GM06990 (cell line): ENCODE data around the gene MEI1.

Source experiments
- DNase-seq: peaks from one replicate; pipeline ENCODE4 v3.0.0-alpha.2; 2011; ENCODE audit not compliant: insufficient read length; ENCODE audit errors: extremely low read depth
- H3K27me3 ChIP-seq: replicated peaks from 2 replicates; pipeline ENCODE4 v1.6.0; 2011; ENCODE audit warnings: low read length; ENCODE audit not compliant: control insufficient read depth, insufficient read depth
- H3K36me3 ChIP-seq: 2 replicates; pipeline ENCODE4 v1.5.1; 2011; ENCODE audit warnings: low read length; ENCODE audit not compliant: control insufficient read depth, insufficient read depth
- H3K4me3 ChIP-seq: replicated peaks from 2 replicates; pipeline ENCODE4 v1.5.1; 2011; ENCODE audit warnings: low read depth, mild to moderate bottlenecking, control low read depth, low read length
- CTCF ChIP-seq: IDR thresholded peaks from 2 replicates; pipeline ENCODE4 v1.5.1; 2011; ENCODE audit warnings: low read length, control low read depth, mild to moderate bottlenecking, inconsistent platforms; ENCODE audit not compliant: insufficient read depth, poor library complexity, severe bottlenecking

The MEI1 gene

GRCh38 chr22:41702763-41703162 lies 3.5 kb downstream of the MEI1 start:
- TF ChIP-seq CTCF = no peak
- DNase-seq = no peak

GRCh38 chr22:41709341-41709740 lies 10.0 kb downstream of the MEI1 start:
- TF ChIP-seq CTCF = no peak
- DNase-seq = no peak

More at GRCh38 chr22:41702763-41703162, 3.5 kb downstream of the MEI1 start:
- Histone ChIP-seq H3K36me3 (no peaks in the 10 kb centered on the region), H3K27me3 (no peaks in the 10 kb centered on the region), H3K4me3 (no peak overlapping the region)

GRCh38 chr22:41713004-41713403 lies 13.7 kb downstream of the MEI1 start:
- Histone ChIP-seq H3K4me3 (no peak overlapping the region), H3K27me3 (no peaks in the 10 kb centered on the region; the same call in 1 of the 2 replicates), H3K36me3 (no peaks in the 10 kb centered on the region)
- no peak for DNase-seq
- TF ChIP-seq CTCF = no peak

More at GRCh38 chr22:41709341-41709740, 10.0 kb downstream of the MEI1 start:
- H3K4me3 ChIP-seq = no peak overlapping the region
- no peaks in the 10 kb centered on the region for H3K27me3 ChIP-seq
- no peaks in the 10 kb centered on the region for H3K36me3 ChIP-seq

- no peak for DNase-seq
- no peaks in the 10 kb centered on the region for H3K27me3 ChIP-seq
- H3K36me3 ChIP-seq = no peaks in the 10 kb centered on the region
- H3K4me3 ChIP-seq = no peak overlapping the region
- no peak for TF ChIP-seq CTCF
Measured at GRCh38 chr22:41722496-41722895, 23.2 kb downstream of the MEI1 start.

GRCh38 chr22:41725510-41726110 lies 26.3 kb downstream of the MEI1 start:
- no peak for TF ChIP-seq CTCF
- DNase-seq = no peak
- no peaks in the 10 kb centered on the region for H3K36me3 ChIP-seq
- no peak overlapping the region for H3K4me3 ChIP-seq
- H3K27me3 ChIP-seq = no peaks in the 10 kb centered on the region

GRCh38 chr22:41731609-41732008 lies 32.3 kb downstream of the MEI1 start:
- H3K36me3 ChIP-seq = no peaks in the 10 kb centered on the region
- H3K4me3 ChIP-seq = no peak overlapping the region
- DNase-seq = no peak
- H3K27me3 ChIP-seq = no peaks in the 10 kb centered on the region
- TF ChIP-seq CTCF = no peak
